Body of pancreas (tissue), 4 donors: Measurements from ENCODE around the gene IGSF6. TPM values are rescaled to one million over a fixed set of nuclear protein-coding genes. Genes with fewer than 3 reads are reported as not detected.

Experiments
- ATAC-seq: fragments of 150-250 bp; one replicate; pipeline ENCODE4 v1.9.1; 2016
- DNase-seq, 4 donors: peaks; one replicate each; pipeline ENCODE4 v3.0.0-alpha.2; 2019
- H3K27ac ChIP-seq, 4 donors: fragments of 200-600 bp; sonication (generic); 1 replicate in 3 of 4; 2 replicates in 1 of 4; pipeline versions ENCODE4 v1.5.1 to v1.6.1; 2016 to 2019; ENCODE audit warnings: mild to moderate bottlenecking in 1 of 4, mixed read lengths in 1 of 4, moderate library complexity in 1 of 4
- H3K27me3 ChIP-seq, 2 donors: fragments of 200-600 bp; sonication (generic); one replicate each; pipeline ENCODE4 v1.6.0; 2016; ENCODE audit warnings: mild to moderate bottlenecking in 1 of 2
- H3K36me3 ChIP-seq, 2 donors: fragments of 200-600 bp; sonication (generic); replicated peaks in 1 of 2; 2 replicates each; pipeline ENCODE4 v1.5.1; 2016; ENCODE audit warnings: low read depth in 2 of 2; ENCODE audit not compliant: insufficient read depth in 1 of 2
- H3K4me1 ChIP-seq: fragments of 200-600 bp; sonication (generic); one replicate; pipeline ENCODE4 v1.6.0; 2016
- H3K4me3 ChIP-seq, 2 donors: fragments of 200-600 bp; sonication (generic); 1 replicate in 1 of 2; 2 replicates in 1 of 2; pipeline ENCODE4 v1.5.1; 2016 to 2019
- H3K9me3 ChIP-seq, 3 donors: fragments of 200-600 bp; sonication (generic); 1 replicate in 2 of 3; 2 replicates in 1 of 3; pipeline ENCODE4 v1.5.1; 2016
- POLR2A ChIP-seq, 3 donors: fragments of 450-650 bp; IDR thresholded peaks; one replicate each; pipeline ENCODE4 v1.6.1; 2016; ENCODE audit warnings: antibody characterized with exemption in 3 of 3, mild to moderate bottlenecking in 2 of 3
- WGBS, 2 donors: methylation state at CpG; one replicate each; pipeline ENCODE4 v1.1.5; 2017; 5-methylcytosine and 5-hydroxymethylcytosine counted together
- intact Hi-C: fragments of 100-400 bp; cut with DNase I; formaldehyde crosslinking; loops from one replicate; pipeline ENCODE4 v1.15.1; 2023
- total RNA-seq, 2 donors: library from RNA; depleted of rRNA; stranded (reverse); fragments of >200 nt; gene quantifications; one replicate each; pipeline ENCODE4 v1.1.0, GENCODE V29; 2016
- TF ChIP-seq, protein P1 (sequence below), 7 experiments: fragments of 450-650 bp in 4 of 7; fragments of 200-600 bp in 3 of 7; sonication (generic) in 3 of 7; IDR thresholded peaks; one replicate each; pipeline ENCODE4 v1.5.1; 2016 to 2019; ENCODE audit warnings: antibody characterized with exemption in 7 of 7

The IGSF6 gene
- total RNA-seq, 2 donors from 2014 or later: 1.3 TPM; not detected in 1

GRCh38 chr16:21663889-21664647, 11.7 kb upstream of the IGSF6 start, which contains the start of gene OTOA:
TSS of gene OTOA (plus strand) at chr16:21663968. CDS start at chr16:21678515, 14,547 bp downstream.
- Histone ChIP-seq H3K4me1 (peaks cover 8% of the 10 kb centered on the region), H3K4me3 (no peak within 1 kb of the TSS), H3K27me3 (no peaks in the 10 kb centered on the region), H3K27ac (no peak within 1 kb of the TSS), H3K36me3 (no peaks in the 10 kb centered on the region), H3K9me3 (no peaks in the 10 kb centered on the region)
- WGBS, 2 donors: 8 to 23% methylated on average over 19 to 45 of the region's 45 CpGs
- intact Hi-C loops: no loop called here
- DNase-seq (peak in 1 of 4 donors; percentile 11), ATAC-seq (no peak)
- TF ChIP-seq POLR2A (IDR thresholded peaks at IDR 0.05): no peak
- TF ChIP-seq, protein P1, sequence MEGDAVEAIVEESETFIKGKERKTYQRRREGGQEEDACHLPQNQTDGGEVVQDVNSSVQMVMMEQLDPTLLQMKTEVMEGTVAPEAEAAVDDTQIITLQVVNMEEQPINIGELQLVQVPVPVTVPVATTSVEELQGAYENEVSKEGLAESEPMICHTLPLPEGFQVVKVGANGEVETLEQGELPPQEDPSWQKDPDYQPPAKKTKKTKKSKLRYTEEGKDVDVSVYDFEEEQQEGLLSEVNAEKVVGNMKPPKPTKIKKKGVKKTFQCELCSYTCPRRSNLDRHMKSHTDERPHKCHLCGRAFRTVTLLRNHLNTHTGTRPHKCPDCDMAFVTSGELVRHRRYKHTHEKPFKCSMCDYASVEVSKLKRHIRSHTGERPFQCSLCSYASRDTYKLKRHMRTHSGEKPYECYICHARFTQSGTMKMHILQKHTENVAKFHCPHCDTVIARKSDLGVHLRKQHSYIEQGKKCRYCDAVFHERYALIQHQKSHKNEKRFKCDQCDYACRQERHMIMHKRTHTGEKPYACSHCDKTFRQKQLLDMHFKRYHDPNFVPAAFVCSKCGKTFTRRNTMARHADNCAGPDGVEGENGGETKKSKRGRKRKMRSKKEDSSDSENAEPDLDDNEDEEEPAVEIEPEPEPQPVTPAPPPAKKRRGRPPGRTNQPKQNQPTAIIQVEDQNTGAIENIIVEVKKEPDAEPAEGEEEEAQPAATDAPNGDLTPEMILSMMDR (IDR thresholded peaks at IDR 0.05): no peak

DNA sequence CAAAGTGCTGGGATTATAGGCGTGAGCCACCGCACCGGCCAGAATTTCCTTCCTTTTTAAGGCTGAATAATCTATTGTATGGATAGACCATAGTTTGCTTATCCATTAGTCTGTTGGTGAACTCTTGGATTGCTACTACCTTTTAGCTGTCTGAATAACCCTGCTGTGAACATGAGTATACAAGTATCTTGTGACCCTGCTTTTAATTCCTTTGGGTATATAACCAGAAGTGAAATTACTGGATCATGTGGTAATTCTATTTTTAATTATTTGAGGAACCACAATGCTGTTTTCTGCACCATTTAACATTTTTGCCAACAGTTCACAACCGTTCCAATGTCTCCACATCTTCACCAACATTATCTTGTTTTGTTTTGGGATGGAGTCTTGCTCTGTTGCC, 6.7 kb upstream of the IGSF6 start:
- Histone ChIP-seq H3K4me3 (no peak overlapping the region), H3K9me3 (no peaks in the 10 kb centered on the region), H3K36me3 (no peaks in the 10 kb centered on the region), H3K27ac (no peak overlapping the region), H3K27me3 (no peaks in the 10 kb centered on the region), H3K4me1 (peaks cover 19% of the 10 kb centered on the region)
- WGBS, 2 donors: 78 to 85% methylated on average over 4 of the region's 4 CpGs
- no peak for DNase-seq
- ATAC-seq: no peak
- no peak for TF ChIP-seq POLR2A (IDR thresholded peaks at IDR 0.05)
- TF ChIP-seq, protein P1 (IDR thresholded peaks at IDR 0.05): no peak
- intact Hi-C loops: no loop called here

DNA sequence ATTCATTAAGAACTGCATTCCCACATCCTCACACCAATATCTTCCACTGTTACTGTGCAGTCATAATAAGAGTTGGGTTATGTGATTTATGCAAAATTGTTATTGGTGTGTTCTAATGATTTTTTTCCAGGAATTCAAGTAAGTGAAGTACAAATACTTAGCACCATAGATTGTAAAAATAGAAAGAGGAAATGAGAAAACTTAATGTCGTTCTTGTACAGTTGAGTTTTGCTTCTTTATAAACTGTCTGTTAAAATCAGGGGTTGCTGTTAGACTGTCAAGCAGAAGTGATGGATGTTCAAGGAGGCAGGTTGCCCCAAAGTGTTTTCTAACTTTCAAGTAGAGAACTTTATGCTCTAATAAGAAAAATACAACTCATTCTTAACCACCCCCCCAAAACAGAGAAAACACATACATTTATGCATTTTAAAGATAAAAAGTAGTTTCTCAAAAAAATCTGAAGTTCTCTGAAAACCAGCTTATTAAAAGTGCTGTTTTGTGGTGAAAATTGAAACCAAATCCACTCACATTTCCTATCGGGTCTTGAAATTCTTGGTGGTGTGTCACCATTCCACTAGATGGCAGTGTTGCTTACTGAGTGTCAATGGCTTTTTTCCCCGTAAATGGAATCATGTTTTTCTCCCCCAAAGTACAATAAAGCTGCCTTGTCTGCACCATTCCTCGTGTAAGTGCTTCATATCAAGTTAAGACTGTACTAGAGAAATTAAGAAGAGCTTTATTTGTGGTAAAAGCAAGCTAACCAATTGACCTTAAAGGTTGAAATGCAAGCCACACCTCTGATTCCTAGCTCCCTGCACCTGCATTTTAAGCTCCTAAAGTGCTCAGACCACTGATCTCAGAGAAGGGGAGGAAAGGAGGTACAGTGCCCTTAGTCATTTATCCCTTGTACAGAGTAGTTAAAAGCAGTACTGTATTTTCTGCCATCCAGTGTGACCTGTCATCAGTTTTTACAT, 4.7 kb upstream of the IGSF6 start:
- Histone ChIP-seq H3K4me3 (no peak overlapping the region), H3K27ac (no peak overlapping the region), H3K27me3 (no peaks in the 10 kb centered on the region), H3K36me3 (no peaks in the 10 kb centered on the region), H3K9me3 (no peaks in the 10 kb centered on the region), H3K4me1 (peaks cover 21% of the 10 kb centered on the region)
- intact Hi-C loops: no loop called here
- DNase-seq: peak in 3 of 4 donors; percentile 25 to 42 (median 27)
- ATAC-seq: no peak
- no peak for TF ChIP-seq POLR2A (IDR thresholded peaks at IDR 0.05)
- TF ChIP-seq, protein P1 (IDR thresholded peaks at IDR 0.05): peak; percentile 60 to 88 (median 66)
- 12 to 21% methylated on average over 4 of the region's 4 CpGs for WGBS, 2 donors

- H3K27ac ChIP-seq: no peak overlapping the region
- TF ChIP-seq, protein P1 (IDR thresholded peaks at IDR 0.05): no peak
- no peak for TF ChIP-seq POLR2A (IDR thresholded peaks at IDR 0.05)
- H3K4me1 ChIP-seq: peaks cover 21% of the 10 kb centered on the region
- H3K4me3 ChIP-seq: no peak overlapping the region
- H3K27me3 ChIP-seq: no peaks in the 10 kb centered on the region
- DNase-seq: no peak
- intact Hi-C loops: no loop called here
- no peaks in the 10 kb centered on the region for H3K36me3 ChIP-seq
- 22 to 31% methylated on average over 2 of the region's 2 CpGs for WGBS, 2 donors
- no peak for ATAC-seq
- H3K9me3 ChIP-seq: no peaks in the 10 kb centered on the region
Observed at GRCh38 chr16:21654881-21655280, 2.5 kb upstream of the IGSF6 start.
